ENCODE data around the gene SLC8B1.

Gene SLC8B1

DNA sequence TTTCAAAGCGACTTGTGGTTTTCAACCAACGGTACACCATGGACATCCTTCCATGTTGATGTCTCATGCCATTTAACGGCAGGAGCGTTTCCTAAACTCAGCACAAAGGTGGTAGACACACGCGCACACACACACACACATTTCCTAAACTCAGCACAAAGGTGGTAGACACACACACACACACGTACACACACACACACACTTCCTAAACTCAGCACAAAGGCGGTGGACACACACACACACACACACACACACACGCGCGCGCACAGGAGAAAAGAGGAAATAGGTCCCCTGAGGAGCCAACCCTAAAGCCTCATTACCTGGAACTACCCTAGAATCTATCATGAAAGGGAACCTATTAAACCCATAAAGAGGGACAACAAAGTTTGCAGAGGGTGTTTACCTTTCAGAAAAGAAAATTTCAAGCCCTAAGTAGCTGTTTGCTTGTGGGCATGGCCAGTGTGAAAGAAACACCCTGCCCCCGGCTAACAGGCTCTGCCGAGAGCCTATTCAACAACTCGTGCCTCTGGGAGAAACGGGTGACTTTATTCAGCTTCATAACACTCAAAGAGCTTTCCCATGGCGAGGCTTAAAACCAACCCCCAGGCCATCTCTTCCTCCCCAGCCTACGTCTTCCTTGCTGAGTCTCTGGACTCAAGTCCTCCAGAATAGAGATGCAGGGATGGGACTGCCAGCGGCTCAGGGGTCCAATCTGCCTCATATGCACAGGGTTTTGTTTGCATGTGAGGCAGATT, 31.8 kb downstream of the SLC8B1 start:
- TF ChIP-seq, protein P1, sequence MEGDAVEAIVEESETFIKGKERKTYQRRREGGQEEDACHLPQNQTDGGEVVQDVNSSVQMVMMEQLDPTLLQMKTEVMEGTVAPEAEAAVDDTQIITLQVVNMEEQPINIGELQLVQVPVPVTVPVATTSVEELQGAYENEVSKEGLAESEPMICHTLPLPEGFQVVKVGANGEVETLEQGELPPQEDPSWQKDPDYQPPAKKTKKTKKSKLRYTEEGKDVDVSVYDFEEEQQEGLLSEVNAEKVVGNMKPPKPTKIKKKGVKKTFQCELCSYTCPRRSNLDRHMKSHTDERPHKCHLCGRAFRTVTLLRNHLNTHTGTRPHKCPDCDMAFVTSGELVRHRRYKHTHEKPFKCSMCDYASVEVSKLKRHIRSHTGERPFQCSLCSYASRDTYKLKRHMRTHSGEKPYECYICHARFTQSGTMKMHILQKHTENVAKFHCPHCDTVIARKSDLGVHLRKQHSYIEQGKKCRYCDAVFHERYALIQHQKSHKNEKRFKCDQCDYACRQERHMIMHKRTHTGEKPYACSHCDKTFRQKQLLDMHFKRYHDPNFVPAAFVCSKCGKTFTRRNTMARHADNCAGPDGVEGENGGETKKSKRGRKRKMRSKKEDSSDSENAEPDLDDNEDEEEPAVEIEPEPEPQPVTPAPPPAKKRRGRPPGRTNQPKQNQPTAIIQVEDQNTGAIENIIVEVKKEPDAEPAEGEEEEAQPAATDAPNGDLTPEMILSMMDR (IDR thresholded peaks at IDR 0.05): no peak
- H3K4me1 Mint-ChIP-seq: peaks cover 42% of the 10 kb centered on the region
- no peaks in the 10 kb centered on the region for H3K9me3 Mint-ChIP-seq
- H3K27ac Mint-ChIP-seq: peak overlapping the region; percentile 1
- H3K36me3 Mint-ChIP-seq (ENCODE audit: low read depth): no peaks in the 10 kb centered on the region
- no peak overlapping the region for H3K4me3 Mint-ChIP-seq
- H3K27me3 Mint-ChIP-seq (ENCODE audit: low read depth, poor library complexity): peaks cover 4% of the 10 kb centered on the region
- DNase-seq: no peak

DNA sequence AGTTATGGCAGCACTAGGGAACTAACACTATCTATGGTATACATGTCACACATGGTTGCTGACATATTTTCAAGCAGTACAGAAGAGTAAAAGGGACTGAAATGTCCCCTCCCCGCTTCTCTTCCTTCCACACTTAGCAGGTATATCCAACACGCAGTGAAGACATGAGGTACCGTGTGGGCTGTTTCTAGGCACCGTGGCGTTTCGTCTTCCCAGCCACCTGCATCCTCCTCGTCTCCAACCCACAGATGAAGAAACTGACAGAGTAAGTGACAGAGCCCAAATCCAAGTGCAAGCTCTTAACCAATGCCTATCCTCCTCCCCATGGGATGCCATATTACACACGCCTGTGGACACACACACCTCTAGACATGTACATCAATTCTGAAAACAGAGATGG, 32.4 kb downstream of the SLC8B1 start:
- DNase-seq: no peak
- TF ChIP-seq, protein P1 (IDR thresholded peaks at IDR 0.05): no peak
- H3K9me3 Mint-ChIP-seq: no peaks in the 10 kb centered on the region
- H3K36me3 Mint-ChIP-seq (ENCODE audit: low read depth): no peaks in the 10 kb centered on the region
- peaks cover 4% of the 10 kb centered on the region for H3K27me3 Mint-ChIP-seq (ENCODE audit: low read depth, poor library complexity)
- no peak overlapping the region for H3K4me3 Mint-ChIP-seq
- H3K27ac Mint-ChIP-seq: no peak overlapping the region
- peaks cover 45% of the 10 kb centered on the region for H3K4me1 Mint-ChIP-seq

DNA sequence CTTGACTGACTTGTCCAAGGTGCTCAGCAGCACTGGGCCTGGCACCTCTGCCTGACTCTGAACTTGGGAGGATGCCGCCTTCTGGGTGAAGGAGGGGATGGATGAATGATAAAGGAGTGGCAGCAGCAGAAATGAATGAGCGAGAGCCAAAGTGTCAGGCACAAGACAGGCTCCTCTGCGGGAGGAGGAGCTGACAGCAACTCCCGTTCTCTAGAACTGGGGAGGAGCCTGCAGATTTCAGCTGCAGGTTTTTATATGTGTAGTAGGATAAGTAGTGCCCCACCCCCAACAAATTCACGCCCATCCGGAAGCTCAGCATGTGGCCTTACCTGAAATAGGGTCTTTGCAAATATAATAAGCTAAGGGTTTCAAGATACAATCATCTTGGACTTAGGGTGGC, 33.1 kb downstream of the SLC8B1 start:
- peaks cover 52% of the 10 kb centered on the region for H3K4me1 Mint-ChIP-seq
- TF ChIP-seq, protein P1 (IDR thresholded peaks at IDR 0.05): no peak
- peaks cover 7% of the 10 kb centered on the region for H3K27me3 Mint-ChIP-seq (ENCODE audit: low read depth, poor library complexity)
- no peak overlapping the region for H3K4me3 Mint-ChIP-seq
- no peak for DNase-seq
- H3K9me3 Mint-ChIP-seq: no peaks in the 10 kb centered on the region
- no peaks in the 10 kb centered on the region for H3K36me3 Mint-ChIP-seq (ENCODE audit: low read depth)
- no peak overlapping the region for H3K27ac Mint-ChIP-seq

DNA sequence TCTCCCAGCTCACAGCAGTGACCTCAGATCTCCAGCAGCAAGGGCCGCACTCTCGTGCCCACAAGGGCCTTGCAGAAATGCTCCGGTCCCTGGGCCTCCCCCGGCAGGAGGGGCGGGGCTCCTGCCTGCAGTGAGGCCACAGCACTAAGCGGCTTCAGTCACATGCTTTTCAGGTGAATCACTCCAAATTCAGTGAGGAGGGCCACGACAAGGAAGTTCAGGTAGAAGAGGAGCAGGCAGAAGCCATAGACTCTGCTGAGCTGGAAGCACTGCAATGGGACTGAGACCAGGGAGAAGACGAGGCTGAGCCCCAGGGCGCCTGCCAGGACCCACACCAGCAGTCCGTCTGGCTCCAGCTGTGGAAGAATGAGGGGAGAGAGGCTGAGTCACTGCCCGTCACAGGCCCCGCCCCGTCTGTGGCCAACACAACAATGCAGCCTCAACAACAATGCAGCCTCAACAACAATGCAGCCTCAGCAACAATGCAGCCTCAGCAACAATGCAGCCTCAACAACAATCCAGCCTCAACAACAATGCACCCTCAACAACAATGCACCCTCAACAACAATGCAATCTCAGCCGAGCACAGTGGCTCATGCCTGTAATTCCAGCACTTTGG, 35.2 kb downstream of the SLC8B1 start:
- Mint-ChIP-seq H3K4me1 (peaks cover 49% of the 10 kb centered on the region), H3K36me3 (ENCODE audit: low read depth) (no peaks in the 10 kb centered on the region), H3K9me3 (no peaks in the 10 kb centered on the region), H3K4me3 (peak overlapping the region; percentile 44), H3K27me3 (ENCODE audit: low read depth, poor library complexity) (peaks cover 4% of the 10 kb centered on the region), H3K27ac (no peak overlapping the region)
- TF ChIP-seq, protein P1 (IDR thresholded peaks at IDR 0.05): no peak
- DNase-seq: peak; percentile 19

DNA sequence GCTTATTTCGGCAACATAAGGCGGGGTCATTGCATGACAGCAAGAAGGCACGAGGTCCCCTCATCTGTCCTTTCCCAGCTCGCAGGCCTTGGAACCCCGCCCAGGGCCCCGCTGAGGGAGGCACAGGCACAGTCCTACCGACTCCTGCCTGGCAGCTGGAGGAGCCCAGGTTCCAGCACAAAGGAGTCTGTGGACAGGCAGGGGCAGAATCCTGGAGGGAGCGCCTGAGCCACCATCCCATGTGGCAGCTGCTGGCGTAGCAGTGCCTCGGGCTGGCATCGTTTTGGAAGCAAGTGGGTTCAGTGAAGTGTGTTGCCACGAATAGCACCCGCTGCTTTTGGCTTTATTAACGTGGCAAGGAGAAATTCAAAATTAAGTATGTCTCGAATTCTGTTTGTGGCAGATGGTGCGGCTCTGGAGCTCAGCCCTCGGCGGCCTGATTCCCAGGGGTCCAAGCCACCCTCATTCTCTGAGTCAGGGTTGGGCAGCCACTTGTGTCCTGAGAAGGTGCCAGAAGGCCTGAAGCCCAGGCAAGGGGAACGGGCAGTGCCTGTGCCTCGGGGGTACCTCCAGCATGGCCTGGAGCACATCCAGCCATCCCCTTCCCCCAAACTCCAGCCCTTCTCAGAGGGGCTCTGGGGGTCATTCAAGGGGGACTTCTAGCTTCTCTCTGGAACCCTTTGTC, 35.9 kb downstream of the SLC8B1 start:
- peaks cover 3% of the 10 kb centered on the region for H3K27me3 Mint-ChIP-seq (ENCODE audit: low read depth, poor library complexity)
- H3K9me3 Mint-ChIP-seq: no peaks in the 10 kb centered on the region
- no peaks in the 10 kb centered on the region for H3K36me3 Mint-ChIP-seq (ENCODE audit: low read depth)
- no peak for DNase-seq
- TF ChIP-seq, protein P1 (IDR thresholded peaks at IDR 0.05): no peak
- H3K27ac Mint-ChIP-seq: no peak overlapping the region
- H3K4me3 Mint-ChIP-seq: no peak overlapping the region
- H3K4me1 Mint-ChIP-seq: peaks cover 49% of the 10 kb centered on the region

All from nephron progenitor cell (in vitro differentiated cells).